Endometrium (tissue), 2 donors: ENCODE data around the gene LBP.
"Not testable (repeated sequence)": the region's sequence is repeated elsewhere in the genome, so short reads cannot be mapped to it uniquely, and the experiment has no call there.

ENCODE experiments used
- FAIRE-seq: peaks from 2 replicates; lab custom pipeline; 2012; peaks lifted over from hg19 to GRCh38; lab: Jason Lieb, UNC
- donor health status: control.
- donor health status: control.

The LBP gene

GRCh38 chr20:38350879-38351775, 4.8 kb downstream of the LBP start:
- no peak for FAIRE-seq

GRCh38 chr20:38353316-38353715, 7.0 kb downstream of the LBP start:
- FAIRE-seq = no peak

- FAIRE-seq = no peak
Measured at GRCh38 chr20:38354227-38354626, 7.9 kb downstream of the LBP start.

GRCh38 chr20:38355161-38356012, 9.1 kb downstream of the LBP start:
- no peak for FAIRE-seq

- FAIRE-seq = no peak
Measured at GRCh38 chr20:38357653-38358207, 11.4 kb downstream of the LBP start.

- no peak for FAIRE-seq
Measured at GRCh38 chr20:38358556-38358955, 12.3 kb downstream of the LBP start.

GRCh38 chr20:38363004-38363747, 16.9 kb downstream of the LBP start:
- no peak for FAIRE-seq

GRCh38 chr20:38369389-38369788, 23.1 kb downstream of the LBP start:
- FAIRE-seq = no peak

GRCh38 chr20:38372806-38373205, 26.5 kb downstream of the LBP start:
- no peak for FAIRE-seq

GRCh38 chr20:38373231-38373867, 27.1 kb downstream of the LBP start:
- no peak for FAIRE-seq

- FAIRE-seq = no peak
Measured at GRCh38 chr20:38373898-38374297, 27.6 kb downstream of the LBP start.

GRCh38 chr20:38377039-38377685, 30.9 kb downstream of the LBP start:
- no peak for FAIRE-seq

GRCh38 chr20:38377838-38378237, 31.6 kb downstream of the LBP start:
- not testable (repeated sequence) for FAIRE-seq

- FAIRE-seq = no peak
Measured at GRCh38 chr20:38383147-38383546, 36.9 kb downstream of the LBP start.

- FAIRE-seq = no peak
Measured at GRCh38 chr20:38386004-38386403, 39.7 kb downstream of the LBP start.

GRCh38 chr20:38386851-38387250, 40.6 kb downstream of the LBP start:
- no peak for FAIRE-seq

GRCh38 chr20:38387953-38388352, 41.7 kb downstream of the LBP start:
- FAIRE-seq = no peak

GRCh38 chr20:38392356-38392755, 46.1 kb downstream of the LBP start:
- FAIRE-seq = no peak

- FAIRE-seq = no peak
Measured at GRCh38 chr20:38393259-38393658, 47.0 kb downstream of the LBP start.

- no peak for FAIRE-seq
Measured at GRCh38 chr20:38395165-38395564, 48.9 kb downstream of the LBP start.
